HG02938 (cell line): ENCODE data around the gene CEACAM18.
"Not testable (repeated sequence)": the region's sequence is repeated elsewhere in the genome, so short reads cannot be mapped to it uniquely, and the experiment has no call there.

Source experiments
- ATAC-seq: cut with Tn5 transposase; IDR thresholded peaks from one replicate; pipeline ENCODE4 v1.9.1; 2021; ENCODE audit warnings: mild to moderate bottlenecking, moderate library complexity; ENCODE audit not compliant: unreplicated experiment

The CEACAM18 gene

DNA sequence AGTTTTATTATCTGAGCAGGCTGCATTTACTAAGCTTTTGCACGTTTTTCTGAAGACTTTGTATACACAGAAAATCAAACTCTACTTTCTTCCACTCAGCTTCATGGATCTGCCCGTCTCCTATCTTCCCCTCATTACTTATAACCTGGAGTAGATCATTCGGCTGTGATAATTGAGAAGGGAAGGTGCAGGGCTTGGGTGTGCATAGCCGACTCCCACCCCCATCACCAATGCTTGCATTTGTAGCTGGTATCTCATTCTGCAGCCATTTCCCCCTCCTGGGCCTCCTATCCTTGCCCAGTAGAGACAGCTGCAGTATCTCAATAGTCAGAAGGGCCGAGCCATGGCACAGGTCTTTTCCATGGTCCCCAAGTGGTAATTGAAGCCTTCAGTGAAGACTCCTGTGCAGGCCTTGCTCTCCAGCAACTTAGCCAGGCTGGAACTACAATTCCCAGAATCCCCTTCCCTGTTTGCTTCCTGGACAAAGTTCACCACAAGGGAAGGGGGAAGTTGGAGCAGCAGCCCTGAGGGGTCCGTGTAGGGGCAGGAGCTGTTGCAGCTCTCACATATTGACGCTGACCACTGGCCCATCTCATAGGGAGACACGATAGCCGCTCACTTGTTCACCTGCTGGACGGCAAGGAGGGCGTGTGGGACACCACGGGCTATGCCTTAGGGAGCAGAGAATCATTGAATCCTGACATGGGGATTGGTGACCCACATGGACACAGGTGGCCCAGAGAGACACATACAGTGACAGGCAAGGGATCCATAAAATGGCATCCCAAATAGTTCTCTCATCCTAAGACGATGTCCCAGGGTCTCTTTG lies 18.0 kb upstream of the CEACAM18 start:
- ATAC-seq = no peak

GRCh38 chr19:51461723-51462161 lies 16.6 kb upstream of the CEACAM18 start:
- ATAC-seq = no peak

- ATAC-seq = no peak
Measured at GRCh38 chr19:51462276-51462675, 16.1 kb upstream of the CEACAM18 start.

DNA sequence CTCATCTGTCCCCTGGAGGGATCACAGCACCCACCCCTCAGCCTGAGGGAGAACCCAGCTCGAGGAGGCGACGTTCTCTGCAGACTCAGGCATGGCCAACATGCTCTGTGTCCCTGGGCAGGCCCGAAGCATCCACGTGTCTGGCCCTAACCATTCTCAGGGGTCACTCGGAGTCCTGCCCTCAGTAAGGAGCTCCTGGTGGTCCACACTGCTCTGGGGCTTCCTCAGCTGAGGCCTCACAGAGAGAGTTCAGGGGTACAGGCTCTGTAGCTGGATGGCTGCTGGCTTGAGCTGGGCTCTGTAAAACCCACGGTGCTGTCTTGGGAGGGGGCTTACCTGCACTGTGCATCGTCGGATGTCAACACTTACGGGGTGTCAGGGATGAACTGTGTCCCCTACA lies 15.7 kb upstream of the CEACAM18 start:
- no peak for ATAC-seq

DNA sequence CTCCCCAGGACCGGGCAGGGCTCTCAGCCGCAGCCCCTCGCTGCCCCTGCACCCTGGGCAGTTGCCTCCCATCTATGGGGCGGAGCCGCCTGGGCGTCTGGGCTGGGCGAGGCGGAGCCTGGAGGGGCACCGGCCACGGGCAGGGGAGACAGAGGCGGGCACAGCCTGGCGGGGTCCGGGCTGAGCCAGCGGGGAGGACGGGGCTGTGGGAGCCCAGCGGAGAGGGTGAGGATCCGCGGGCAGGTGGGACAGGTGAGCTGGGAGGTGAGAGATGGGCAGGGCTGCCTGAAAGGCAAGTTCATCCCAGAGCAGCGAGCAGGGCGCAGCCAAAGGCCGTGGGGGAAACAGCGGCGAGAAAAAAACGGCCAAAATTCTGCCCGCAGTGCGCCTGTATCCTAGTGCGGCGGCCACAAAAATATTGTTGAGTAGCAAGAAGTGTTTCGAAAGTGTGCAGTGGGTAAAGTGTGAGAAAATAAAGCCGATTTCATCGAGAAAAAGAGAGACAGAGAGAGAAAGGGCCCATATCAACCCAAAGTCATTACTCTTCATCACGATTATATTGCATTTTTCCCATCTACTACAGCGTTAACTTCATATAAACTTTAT lies 14.3 kb upstream of the CEACAM18 start:
- not testable (repeated sequence) for ATAC-seq

GRCh38 chr19:51466723-51467122 lies 11.6 kb upstream of the CEACAM18 start:
- no peak for ATAC-seq

DNA sequence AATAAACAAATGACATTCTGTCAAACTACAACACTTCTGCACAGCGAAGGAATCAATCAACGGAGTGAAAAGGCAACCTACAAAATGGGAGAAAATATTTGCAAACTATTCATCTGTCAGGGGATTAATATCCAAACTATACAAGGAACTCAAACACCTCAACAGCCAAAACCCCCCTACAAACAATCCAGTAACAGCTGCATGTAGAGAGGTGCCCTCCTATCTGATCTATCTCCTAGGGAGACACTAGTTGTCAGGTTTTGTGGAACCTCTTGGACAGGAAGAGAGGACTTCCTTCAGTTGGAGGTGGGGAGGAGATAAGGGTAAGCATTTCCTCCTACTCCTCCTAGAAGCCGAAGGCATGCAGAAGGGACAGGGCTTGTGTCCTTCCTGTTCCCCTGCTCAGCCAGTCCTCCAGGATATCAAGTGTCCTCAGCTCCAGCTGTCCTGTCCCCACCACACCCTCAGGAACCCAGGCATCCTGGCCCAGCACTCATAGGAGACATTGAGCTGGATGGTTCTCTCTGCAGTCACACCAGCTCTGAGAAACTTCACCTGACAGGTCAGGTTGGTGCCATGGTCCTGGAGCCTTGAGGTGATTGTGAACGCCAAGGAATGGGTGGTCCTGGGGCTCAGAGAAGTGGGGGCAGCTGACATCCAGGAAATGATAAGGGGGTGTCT lies 10.3 kb upstream of the CEACAM18 start:
- no peak for ATAC-seq

GRCh38 chr19:51468545-51468920 lies 9.8 kb upstream of the CEACAM18 start:
- no peak for ATAC-seq

GRCh38 chr19:51469162-51469561 lies 9.2 kb upstream of the CEACAM18 start:
- ATAC-seq = no peak

DNA sequence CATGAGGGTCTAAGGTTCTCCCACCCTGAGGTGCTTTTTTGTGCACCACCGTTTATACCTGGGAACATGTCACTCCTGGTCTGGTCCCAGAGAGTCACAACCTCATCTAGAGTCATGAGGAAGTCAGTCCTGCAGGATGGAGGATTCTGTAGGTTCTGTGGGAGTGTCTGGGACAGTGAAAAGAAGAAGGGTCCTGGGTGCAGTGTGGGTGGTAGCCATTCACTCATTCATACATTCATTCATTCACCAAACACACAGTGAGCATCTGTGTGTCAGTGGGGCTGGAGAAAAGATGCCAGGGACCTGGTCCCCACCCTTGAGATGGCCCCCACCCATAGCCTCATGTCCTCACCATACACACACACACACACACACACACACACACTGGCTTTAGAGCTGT lies 8.7 kb upstream of the CEACAM18 start:
- no peak for ATAC-seq

DNA sequence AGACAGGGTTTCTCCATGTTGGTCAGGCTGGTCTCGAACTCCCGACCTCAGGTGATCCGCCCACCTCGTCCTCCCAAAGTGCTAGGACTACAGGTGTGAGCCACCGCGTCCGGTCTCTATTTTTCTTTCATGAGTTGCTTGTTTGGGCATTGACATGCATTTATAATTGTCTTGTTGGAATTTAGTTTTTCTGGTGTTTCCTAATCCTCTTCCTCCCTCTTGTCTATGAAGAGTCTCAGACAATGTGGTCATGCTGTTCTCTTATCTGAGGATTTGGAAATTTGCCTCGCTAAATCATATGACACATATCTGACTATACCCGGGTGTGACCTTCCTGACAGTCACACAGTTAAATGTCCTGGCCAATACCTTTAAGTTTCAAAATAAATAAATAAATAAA lies 7.4 kb upstream of the CEACAM18 start:
- ATAC-seq = no peak

- no peak for ATAC-seq
Measured at GRCh38 chr19:51471527-51471926, 6.8 kb upstream of the CEACAM18 start.

DNA sequence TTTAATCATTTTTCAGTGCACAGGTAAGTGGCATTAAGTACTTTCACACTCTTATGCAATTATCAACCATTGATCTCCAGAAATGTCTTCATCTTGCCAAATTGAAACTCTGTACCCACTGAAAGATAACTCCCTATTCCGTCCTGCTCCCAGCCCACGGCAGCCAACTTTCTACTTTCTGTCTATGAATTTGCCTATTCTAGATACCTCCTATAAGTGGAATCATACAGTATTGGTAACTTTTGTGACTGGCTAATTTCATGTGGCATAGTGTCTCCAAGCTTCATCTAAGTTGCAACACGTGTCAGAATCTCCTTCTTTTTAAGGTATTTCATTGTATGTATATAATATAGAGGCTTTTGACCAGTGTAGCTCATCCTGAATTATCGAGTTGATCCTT lies 5.7 kb upstream of the CEACAM18 start:
- no peak for ATAC-seq

DNA sequence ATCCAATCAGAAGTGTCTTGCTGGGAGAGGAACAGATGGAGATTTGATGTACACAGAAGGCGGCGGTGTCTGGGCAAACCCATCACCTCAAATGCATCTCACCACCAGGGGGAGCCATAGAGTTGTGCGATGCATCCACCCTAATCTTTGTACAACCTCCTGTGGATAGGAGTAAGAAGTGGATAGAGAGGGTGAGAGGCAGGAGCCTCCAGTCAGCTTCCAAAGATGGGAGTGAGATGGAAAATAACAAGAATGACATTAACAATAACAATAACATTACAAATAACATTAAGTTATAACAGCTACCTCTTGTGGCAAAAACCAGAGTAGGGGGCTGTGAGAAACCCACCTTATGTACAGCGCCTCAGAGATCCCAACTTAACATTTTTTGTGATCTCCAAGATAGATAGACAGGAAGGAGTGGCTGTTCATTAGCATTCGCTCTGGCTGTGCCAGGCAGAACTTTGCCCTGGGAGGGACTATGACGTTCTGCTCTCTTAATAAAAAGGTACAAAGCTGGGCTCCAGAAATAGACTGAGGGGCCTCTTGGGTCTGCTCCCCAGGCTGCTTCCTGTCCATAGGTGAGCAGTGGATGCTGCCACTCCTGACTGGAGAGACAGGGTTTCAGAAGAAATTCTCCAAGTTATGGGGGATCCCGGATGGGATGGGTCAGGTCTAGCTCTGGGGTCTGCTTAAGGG lies 5.2 kb upstream of the CEACAM18 start:
- no peak for ATAC-seq

- no peak for ATAC-seq
Measured at GRCh38 chr19:51476164-51476563, 2.2 kb upstream of the CEACAM18 start.

GRCh38 chr19:51477344-51477743 lies 995 bp upstream of the CEACAM18 start:
- no peak for ATAC-seq

GRCh38 chr19:51479531-51480331 lies 1.4 kb downstream of the CEACAM18 start:
- ATAC-seq = no peak

DNA sequence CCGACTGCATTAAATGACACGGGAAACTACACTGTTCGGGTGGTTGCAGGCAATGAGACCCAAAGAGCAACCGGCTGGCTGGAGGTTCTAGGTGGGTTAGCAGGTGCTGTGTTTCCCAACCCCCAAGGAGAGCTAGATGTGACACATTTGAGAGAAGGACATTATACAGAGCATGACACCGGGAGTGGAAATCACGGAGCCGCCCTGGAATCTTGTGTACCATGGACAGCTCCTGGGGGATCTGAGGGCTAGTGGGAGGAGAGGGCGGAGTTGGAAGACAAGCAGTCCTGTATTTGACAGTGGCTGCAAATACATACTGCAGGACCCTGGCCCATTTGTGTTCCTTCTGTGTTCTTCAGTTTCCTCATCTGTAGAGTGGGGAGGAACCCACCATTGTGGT lies 2.3 kb downstream of the CEACAM18 start:
- ATAC-seq = no peak

GRCh38 chr19:51485960-51486660 lies 7.8 kb downstream of the CEACAM18 start:
- no peak for ATAC-seq

DNA sequence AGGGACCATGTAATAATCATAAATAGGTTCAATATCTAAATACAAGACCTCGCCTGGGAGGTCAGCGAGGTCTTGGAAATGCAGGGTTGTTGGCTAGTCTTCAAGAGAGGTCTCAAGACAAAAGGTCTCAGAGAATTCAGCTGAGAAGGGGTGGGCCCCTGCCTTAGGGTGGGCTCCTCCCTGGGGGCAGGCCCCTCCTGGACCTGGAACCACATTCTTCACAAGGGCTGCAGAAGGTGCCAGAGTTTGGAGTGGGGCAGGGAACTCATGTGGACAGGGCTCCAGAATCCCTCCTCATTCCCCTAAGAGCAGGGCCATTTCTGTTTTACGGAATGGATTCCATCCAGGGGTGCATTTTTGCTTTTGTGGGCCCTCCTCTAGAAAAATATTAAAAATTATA lies 10.2 kb downstream of the CEACAM18 start:
- ATAC-seq = no peak
